ENCODE data around the gene CD83. TPM values are rescaled to one million over a fixed set of nuclear protein-coding genes. Genes with fewer than 3 reads are reported as not detected.

Gene CD83
- total RNA-seq, 1 donor: 0.86 TPM

GRCh38 chr6:14074476-14075094, 43.0 kb upstream of the CD83 start:
- no peak for TF ChIP-seq CTCF (IDR thresholded peaks at IDR 0.05; ENCODE audit: insufficient read depth, low read depth, low read length)
- H3K4me3 ChIP-seq (ENCODE audit: low read depth, low read length): peak overlapping the region; percentile 53
- no peak for DNase-seq (ENCODE audit: low read depth)

GRCh38 chr6:14075095-14075503, 42.5 kb upstream of the CD83 start:
- TF ChIP-seq CTCF (IDR thresholded peaks at IDR 0.05; ENCODE audit: insufficient read depth, low read depth, low read length): no peak
- peak overlapping the region; percentile 53 for H3K4me3 ChIP-seq (ENCODE audit: low read depth, low read length)
- DNase-seq (ENCODE audit: low read depth): peak; percentile 79

DNA sequence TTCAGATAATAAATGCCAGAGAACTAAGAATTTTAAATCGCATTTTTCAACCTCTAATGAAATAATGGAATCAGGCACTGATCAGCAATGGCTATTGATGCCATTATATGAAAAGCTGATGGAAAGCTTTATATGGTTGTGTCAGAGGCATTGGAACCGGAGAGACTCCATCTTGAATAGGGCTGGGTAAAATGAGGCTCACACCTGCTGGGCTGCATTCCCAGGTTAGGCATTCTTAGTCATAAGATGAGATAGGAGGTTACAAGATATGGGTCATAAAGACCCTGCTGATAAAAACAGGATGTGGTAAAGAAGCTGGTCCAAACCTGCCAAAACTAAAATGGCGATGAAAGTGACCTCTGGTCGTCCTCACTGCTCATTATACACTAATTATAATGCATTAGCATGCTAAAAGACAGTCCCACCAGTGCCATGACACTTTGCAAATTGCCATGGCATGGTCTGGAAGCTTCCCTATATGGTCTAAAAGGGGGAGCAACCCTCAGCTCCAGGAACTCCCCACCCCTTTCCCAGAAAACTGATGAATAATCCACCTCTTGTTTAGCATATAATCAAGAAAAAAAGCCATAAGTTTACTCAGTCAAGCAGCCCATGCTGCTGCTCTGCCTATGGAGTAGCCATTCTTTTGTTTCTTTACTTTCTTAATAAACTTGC, 40.2 kb upstream of the CD83 start:
- no peak overlapping the region for H3K4me3 ChIP-seq (ENCODE audit: low read depth, low read length)
- no peak for TF ChIP-seq CTCF (IDR thresholded peaks at IDR 0.05; ENCODE audit: insufficient read depth, low read depth, low read length)
- DNase-seq (ENCODE audit: low read depth): no peak

GRCh38 chr6:14079433-14079832, 38.1 kb upstream of the CD83 start:
- no peak overlapping the region for H3K4me3 ChIP-seq (ENCODE audit: low read depth, low read length)
- no peak for TF ChIP-seq CTCF (IDR thresholded peaks at IDR 0.05; ENCODE audit: insufficient read depth, low read depth, low read length)
- no peak for DNase-seq (ENCODE audit: low read depth)

GRCh38 chr6:14079971-14080370, 37.6 kb upstream of the CD83 start:
- H3K4me3 ChIP-seq (ENCODE audit: low read depth, low read length): no peak overlapping the region
- no peak for DNase-seq (ENCODE audit: low read depth)
- TF ChIP-seq CTCF (IDR thresholded peaks at IDR 0.05; ENCODE audit: insufficient read depth, low read depth, low read length): no peak

DNA sequence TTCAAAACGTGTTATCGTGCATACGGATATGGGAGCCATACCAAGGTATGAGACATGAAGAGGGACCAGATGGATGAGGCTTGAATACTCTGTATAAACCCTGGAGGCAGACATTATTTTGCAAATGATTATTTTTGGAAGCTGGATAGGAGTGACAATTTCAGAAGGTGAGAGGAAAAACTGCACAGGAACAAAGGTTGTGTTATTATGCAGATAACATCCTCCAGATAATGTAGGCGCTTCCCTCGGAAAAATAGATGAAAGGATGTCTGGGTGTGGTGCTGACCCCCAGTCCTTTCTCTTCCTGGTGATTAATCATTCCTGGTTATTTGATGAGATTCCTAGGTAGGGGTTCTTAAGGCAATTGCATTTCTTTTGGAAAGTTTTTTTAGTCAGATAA, 36.4 kb upstream of the CD83 start:
- TF ChIP-seq CTCF (IDR thresholded peaks at IDR 0.05; ENCODE audit: insufficient read depth, low read depth, low read length): no peak
- no peak for DNase-seq (ENCODE audit: low read depth)
- no peak overlapping the region for H3K4me3 ChIP-seq (ENCODE audit: low read depth, low read length)

Data from fibroblast of villous mesenchyme (primary cell).